Psoas muscle (tissue), 8 donors: ENCODE results near the gene PVALB. TPM values are rescaled to one million over a fixed set of nuclear protein-coding genes. Genes with fewer than 3 reads are reported as not detected.

Source experiments
- ATAC-seq, 4 donors: fragments of 200-7000 bp; cut with Tn5 transposase; one replicate each; pipeline ENCODE4 v1.9.1; 2020; ENCODE audit warnings: moderate library complexity in 3 of 4, mild to moderate bottlenecking in 2 of 4
- DNase-seq, 2 donors: peaks; one replicate each; pipeline ENCODE4 v3.0.0-alpha.2; 2020
- H3K27ac ChIP-seq: fragments of 200-600 bp; one replicate; pipeline ENCODE4 v1.8.0; 2022
- H3K27me3 ChIP-seq, 3 donors: fragments of 200-600 bp in 1 of 3; one replicate each; pipeline versions ENCODE4 v1.6.1 to v1.8.0; 2013 to 2022; ENCODE audit warnings: low read length in 2 of 3, mild to moderate bottlenecking in 2 of 3, moderate library complexity in 1 of 3; ENCODE audit not compliant: insufficient read depth in 3 of 3
- H3K36me3 ChIP-seq, 2 donors: fragments of 200-600 bp in 1 of 2; one replicate each; pipeline versions ENCODE4 v1.6.1 to v1.8.0; 2013 to 2022; ENCODE audit warnings: low read depth in 1 of 2, mild to moderate bottlenecking in 1 of 2, moderate library complexity in 1 of 2; ENCODE audit not compliant: insufficient read depth in 1 of 2
- H3K4me1 ChIP-seq: fragments of 200-600 bp; one replicate; pipeline ENCODE4 v1.8.0; 2022
- H3K4me3 ChIP-seq: fragments of 200-600 bp; one replicate; pipeline ENCODE4 v1.8.0; 2022; ENCODE audit warnings: mild to moderate bottlenecking
- H3K9me3 ChIP-seq: fragments of 200-600 bp; one replicate; pipeline ENCODE4 v1.8.0; 2022
- CTCF ChIP-seq: fragments of 200-600 bp; IDR thresholded peaks from one replicate; pipeline ENCODE4 v1.8.0; 2022; ENCODE audit warnings: antibody characterized with exemption
- whole genome bisulfite sequencing, 3 donors: extraction: QIAGEN DNeasy Blood & Tissue Kit; methylation state at CpG; one replicate each; pipeline versions ENCODE4 v1.1.6 to v1.1.7; 2013; 5-methylcytosine and 5-hydroxymethylcytosine counted together
- intact Hi-C, 2 donors: fragments of 100-400 bp; cut with DNase I; formaldehyde crosslinking; loops; one replicate each; pipeline versions ENCODE4 v1.11.0 to v1.14.2; 2022
- polyA plus RNA-seq, 3 donors: library from polyadenylated mRNA; stranded (reverse); fragments of 200-250 nt; gene quantifications; one replicate each; pipeline ENCODE4 v1.2.3, GENCODE V29; 2013
- total RNA-seq, 4 donors: library from RNA; stranded (reverse); fragmentation: NEBNext Ultra II Directional in 2 of 4; extraction: Animal tissue kit (Norgen Biotek cat#: 25700) in 2 of 4; gene quantifications; one replicate each; pipeline versions ENCODE4 v1.2.1 to v1.2.4, GENCODE V29; 2021 to 2023
- donor health status: healthy with polysubstance abuse.
- donor health status: DM: no; HTN: no; CAD: no; lungs with moderate emphysema.
- donor health status: Bipolar disorder and iron deficiency.
- donor health status: healthy.
- donor health status: DM: yes; HTN: yes; CAD: no.
- donor health status: DM: no; HTN: no; CAD: no.
- donor health status: DM: no; HTN: no; CAD: no.
- donor health status: DM: yes; HTN: yes; CAD: no.

Gene PVALB
- total and polyA plus RNA-seq, 7 donors = 0.22 to 1.4 (median 1.1) TPM; not detected in 3

GRCh38 chr22:36808721-36809344, 8.0 kb downstream of the PVALB start:
- intact Hi-C loops = no loop called here
- no peak overlapping the region for H3K4me3 ChIP-seq
- H3K27ac ChIP-seq = no peak overlapping the region
- ATAC-seq = no peak
- no peaks in the 10 kb centered on the region for H3K4me1 ChIP-seq
- no peak for TF ChIP-seq CTCF
- no peaks in the 10 kb centered on the region for H3K36me3 ChIP-seq
- DNase-seq = no peak
- peaks cover 4 to 38% (median 6%) of the 10 kb centered on the region in 3 donors for H3K27me3 ChIP-seq
- no peaks in the 10 kb centered on the region for H3K9me3 ChIP-seq
- 48 to 76% (median 54%) methylated on average over 1 of the region's 1 CpG for WGBS, 3 donors

GRCh38 chr22:36807627-36808026, 9.2 kb downstream of the PVALB start:
- 84 to 89% (median 85%) methylated on average over 7 of the region's 7 CpGs for WGBS, 3 donors
- no peaks in the 10 kb centered on the region for H3K36me3 ChIP-seq
- no peaks in the 10 kb centered on the region for H3K4me1 ChIP-seq
- ATAC-seq (no peak), DNase-seq (no peak)
- no peak for TF ChIP-seq CTCF
- no peak overlapping the region for H3K4me3 ChIP-seq
- H3K27ac ChIP-seq = no peak overlapping the region
- H3K9me3 ChIP-seq = no peaks in the 10 kb centered on the region
- intact Hi-C loops = no loop called here
- peaks cover 4 to 31% (median 6%) of the 10 kb centered on the region in 3 donors for H3K27me3 ChIP-seq

- Histone ChIP-seq H3K4me1 (no peaks in the 10 kb centered on the region), H3K27ac (no peak overlapping the region), H3K4me3 (no peak overlapping the region), H3K27me3 (peaks cover 4 to 31% (median 6%) of the 10 kb centered on the region in 3 donors), H3K36me3 (no peaks in the 10 kb centered on the region), H3K9me3 (no peaks in the 10 kb centered on the region)
- TF ChIP-seq CTCF = no peak
- no peak for DNase-seq
- 37 to 51% (median 38%) methylated on average over 6 of the region's 6 CpGs for WGBS, 3 donors
- ATAC-seq = no peak
- intact Hi-C loops = no loop called here
These were observed 10.0 kb downstream of the PVALB start for GRCh38 chr22:36806835-36807234.

- WGBS, 3 donors = 67 to 84% (median 75%) methylated on average over 1 of the region's 1 CpG
- no peak for DNase-seq
- TF ChIP-seq CTCF = no peak
- ATAC-seq = no peak
- H3K9me3 ChIP-seq = no peaks in the 10 kb centered on the region
- intact Hi-C loops = no loop called here
- no peaks in the 10 kb centered on the region for H3K36me3 ChIP-seq
- H3K27me3 ChIP-seq = peaks cover 3 to 33% (median 6%) of the 10 kb centered on the region in 3 donors
- H3K4me3 ChIP-seq = no peak overlapping the region
- H3K4me1 ChIP-seq = no peaks in the 10 kb centered on the region
- no peak overlapping the region for H3K27ac ChIP-seq
These were observed 13.5 kb downstream of the PVALB start for GRCh38 chr22:36803358-36803757.

- peaks cover 0 to 10% (median 0%) of the 10 kb centered on the region in 3 donors for H3K27me3 ChIP-seq
- H3K4me3 ChIP-seq = no peak overlapping the region
These were observed 18.2 kb downstream of the PVALB start for GRCh38 chr22:36798674-36799066.

More at GRCh38 chr22:36798674-36799066, 18.2 kb downstream of the PVALB start:
- no peak for DNase-seq
- H3K4me1 ChIP-seq = no peaks in the 10 kb centered on the region
- 77 to 87% (median 84%) methylated on average over 11 of the region's 11 CpGs for WGBS, 3 donors
- no peak overlapping the region for H3K27ac ChIP-seq
- no peaks in the 10 kb centered on the region for H3K36me3 ChIP-seq
- ATAC-seq = no peak
- intact Hi-C loops = no loop called here
- no peaks in the 10 kb centered on the region for H3K9me3 ChIP-seq
- TF ChIP-seq CTCF = no peak
